GM19043 (cell line): Measurements from ENCODE around the gene EPHA4.

Source experiments
- ATAC-seq: cut with Tn5 transposase; IDR thresholded peaks from one replicate; pipeline ENCODE4 v1.9.1; 2021; ENCODE audit warnings: low read depth; ENCODE audit not compliant: unreplicated experiment

EPHA4 gene

GRCh38 chr2:221572821-221573429, 821 bp upstream of the EPHA4 start:
- ATAC-seq = peak; percentile 24

- ATAC-seq = peak; percentile 2
These were observed 419 bp downstream of the EPHA4 start for GRCh38 chr2:221571551-221572218.

DNA sequence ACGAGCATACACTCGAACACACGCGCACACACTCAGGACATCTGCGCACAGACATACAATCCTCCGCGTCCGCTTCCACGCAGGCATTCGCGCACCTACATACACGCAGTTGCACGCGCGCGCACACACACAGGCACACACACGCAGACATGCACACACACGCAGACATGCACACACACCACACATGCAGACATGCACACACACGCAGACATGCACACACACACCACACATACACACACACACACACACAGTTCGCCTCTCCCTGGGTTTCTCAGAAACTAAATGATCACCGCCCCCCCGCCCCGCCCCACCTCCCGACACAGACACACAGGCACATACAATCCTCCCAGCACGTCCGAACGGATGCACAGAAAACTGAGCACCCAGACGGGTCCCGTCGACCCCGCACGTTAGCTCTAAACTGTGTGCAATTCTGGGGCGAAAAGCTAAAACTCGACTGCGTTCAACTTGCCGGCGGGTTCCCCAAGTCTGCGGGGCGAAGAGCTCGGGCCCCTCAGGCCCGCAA, 1.0 kb downstream of the EPHA4 start:
- no peak for ATAC-seq

DNA sequence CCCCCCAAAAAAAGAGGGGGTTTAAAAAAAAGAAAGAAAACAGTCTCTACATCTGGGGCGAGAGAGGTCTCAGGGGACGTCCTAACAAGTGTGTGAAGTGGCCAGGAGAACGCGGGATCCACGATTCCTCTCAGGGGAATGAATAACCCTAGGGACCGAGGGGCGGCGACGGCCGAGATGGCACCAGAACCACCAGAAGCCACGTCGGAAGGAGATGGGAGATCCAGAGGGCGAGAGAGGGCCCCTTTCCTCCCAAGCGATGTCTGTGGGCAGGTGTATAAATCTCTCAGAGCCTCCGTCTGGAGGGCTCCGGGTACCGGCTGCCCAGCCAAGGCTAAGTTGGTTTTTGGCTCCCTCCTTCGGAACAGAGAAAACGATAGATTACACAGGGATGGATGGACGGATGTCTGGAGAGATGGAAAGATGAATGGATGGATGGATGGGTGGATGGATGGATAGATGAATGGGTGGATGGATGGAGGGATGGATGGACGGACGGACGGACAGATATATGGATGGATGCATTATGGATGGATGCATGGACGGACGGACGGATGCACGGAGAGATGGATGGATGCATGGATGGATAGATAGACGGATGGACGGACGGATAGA, 1.7 kb downstream of the EPHA4 start:
- no peak for ATAC-seq

GRCh38 chr2:221569871-221570270, 2.2 kb downstream of the EPHA4 start:
- ATAC-seq = no peak

DNA sequence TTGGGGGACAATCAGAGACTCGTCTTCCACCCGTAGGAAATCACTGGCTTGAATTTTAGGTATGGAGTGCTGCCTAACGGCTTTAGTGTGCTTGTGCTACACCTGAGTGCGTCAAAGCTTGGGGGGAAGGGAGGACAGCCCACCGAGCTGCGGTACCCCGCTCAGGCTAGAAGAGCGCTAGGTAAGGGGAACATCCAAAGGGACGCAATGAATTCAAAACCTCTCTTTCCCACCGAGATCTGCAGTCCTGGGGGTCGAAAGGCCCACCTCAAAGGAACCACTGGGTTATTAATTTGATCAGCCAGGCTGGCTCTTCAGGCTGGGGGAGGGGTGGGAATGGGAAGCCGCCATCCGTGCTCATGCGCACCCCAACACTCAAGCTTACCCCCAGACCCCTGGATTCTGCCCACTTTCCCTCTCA, 2.7 kb downstream of the EPHA4 start:
- ATAC-seq = no peak

GRCh38 chr2:221568299-221568698, 3.8 kb downstream of the EPHA4 start:
- ATAC-seq = no peak

DNA sequence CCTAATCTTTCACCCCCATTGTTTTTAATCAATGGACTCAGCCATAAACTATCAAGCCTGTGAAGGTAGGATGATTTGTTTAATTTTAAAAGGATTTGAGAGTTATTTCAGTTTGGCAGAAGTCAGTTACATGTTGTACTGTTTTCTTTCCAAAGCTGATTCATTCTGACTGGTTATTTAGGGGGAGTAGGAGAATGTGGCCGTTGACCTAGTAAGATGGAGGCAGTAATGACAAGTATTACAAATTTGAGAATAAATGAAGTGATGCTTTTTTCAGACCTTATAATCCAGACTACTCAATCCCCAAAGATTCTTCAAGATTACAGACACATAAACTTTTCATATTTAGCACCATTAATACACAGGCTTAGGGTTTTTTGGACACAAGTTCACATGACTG, 4.3 kb downstream of the EPHA4 start:
- ATAC-seq = no peak

DNA sequence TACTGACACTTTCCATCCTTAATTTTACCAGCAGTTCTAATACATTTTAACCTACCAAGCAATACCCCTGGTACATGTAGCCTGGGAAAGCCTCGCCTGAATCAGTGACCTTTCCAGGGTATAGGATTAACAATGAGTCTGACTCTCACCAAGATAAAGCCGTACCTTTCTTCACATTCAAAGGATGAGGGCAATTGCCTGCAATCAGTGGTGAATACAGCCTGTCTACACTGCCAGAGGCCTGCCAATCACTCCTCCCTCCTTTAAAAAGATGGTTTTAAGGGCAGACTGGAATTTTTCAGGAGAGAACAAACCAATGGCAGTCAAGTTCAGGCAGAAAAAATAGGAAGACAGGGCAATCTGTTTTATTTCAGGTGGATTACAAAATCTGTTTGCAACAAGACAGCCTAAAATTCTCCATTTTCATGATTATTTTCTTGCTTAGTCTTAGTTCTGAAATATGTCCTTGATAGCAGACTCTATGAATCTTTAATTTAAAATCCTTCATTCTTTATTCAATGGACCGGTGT, 4.8 kb downstream of the EPHA4 start:
- ATAC-seq = no peak

DNA sequence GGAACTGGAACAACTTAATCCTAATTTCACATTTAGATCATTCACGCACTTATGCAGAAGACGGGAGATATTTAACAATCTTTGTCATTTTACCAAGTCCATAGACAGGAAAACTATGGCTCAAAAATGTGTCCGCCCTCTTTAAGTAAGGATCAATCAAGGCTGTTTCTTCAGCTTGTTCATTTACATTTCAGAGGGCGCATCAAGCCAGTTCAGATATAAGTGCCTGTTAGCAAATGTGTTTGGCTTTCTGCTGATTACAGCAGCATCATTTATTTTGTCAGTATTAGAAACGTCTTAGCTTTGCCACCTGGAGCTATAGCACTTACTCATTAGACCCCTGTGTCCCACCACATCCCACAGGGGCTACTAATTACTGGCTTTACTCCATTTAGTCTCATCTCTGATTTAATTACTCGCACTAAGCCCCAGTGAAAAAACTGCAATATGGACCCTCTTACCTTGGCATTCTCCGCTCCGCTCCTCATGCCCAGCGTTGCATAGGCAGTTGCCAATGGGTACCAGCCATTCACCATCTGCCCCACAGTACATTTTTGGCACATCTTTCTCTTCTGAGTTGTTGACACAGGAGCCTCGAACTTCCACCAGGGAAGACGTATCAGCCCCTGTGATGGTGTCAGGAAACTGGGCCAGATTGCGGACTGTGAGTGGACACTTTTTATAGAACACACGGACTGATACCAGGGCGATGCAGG, 8.7 kb downstream of the EPHA4 start:
- no peak for ATAC-seq

DNA sequence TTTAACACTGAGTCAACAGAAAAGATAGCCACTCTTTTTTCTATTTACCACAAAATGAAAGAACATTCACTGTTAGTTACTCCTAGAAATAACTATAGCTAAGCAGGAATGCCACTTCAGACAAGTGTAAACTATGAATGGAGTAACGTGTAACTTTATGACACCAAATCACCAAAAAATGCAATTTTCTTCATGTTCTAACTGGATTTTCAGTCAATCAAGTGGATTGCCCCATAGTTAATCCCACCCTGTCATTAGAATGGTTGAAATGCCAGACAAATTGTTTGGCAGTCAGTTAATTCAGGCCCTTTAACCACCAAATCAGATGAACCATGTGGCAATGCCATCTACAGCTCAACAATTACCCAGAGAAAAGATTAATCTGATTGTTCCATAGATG, 9.9 kb downstream of the EPHA4 start:
- no peak for ATAC-seq

- ATAC-seq = no peak
These were observed 10.3 kb downstream of the EPHA4 start for GRCh38 chr2:221561770-221562169.

GRCh38 chr2:221559991-221560390, 12.1 kb downstream of the EPHA4 start:
- no peak for ATAC-seq

- ATAC-seq = no peak
These were observed 14.0 kb downstream of the EPHA4 start for GRCh38 chr2:221558107-221558506.

DNA sequence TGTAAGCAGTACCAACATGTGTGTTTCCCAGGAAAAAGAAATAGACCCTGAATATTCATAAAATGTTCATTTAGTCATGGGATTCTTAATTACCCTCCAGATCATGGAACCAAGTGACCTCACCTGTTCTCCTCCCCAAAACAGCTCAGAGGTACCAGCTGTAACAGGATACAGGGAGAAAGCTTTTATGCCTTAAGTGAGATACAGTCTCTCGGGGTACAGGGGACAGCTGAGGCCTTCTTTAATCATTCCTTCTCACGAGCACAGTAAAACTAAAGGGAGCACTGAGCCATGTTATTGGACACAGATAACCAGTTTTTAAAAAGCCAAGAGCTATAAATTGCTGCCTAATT, 16.6 kb downstream of the EPHA4 start:
- ATAC-seq = peak; percentile 42

DNA sequence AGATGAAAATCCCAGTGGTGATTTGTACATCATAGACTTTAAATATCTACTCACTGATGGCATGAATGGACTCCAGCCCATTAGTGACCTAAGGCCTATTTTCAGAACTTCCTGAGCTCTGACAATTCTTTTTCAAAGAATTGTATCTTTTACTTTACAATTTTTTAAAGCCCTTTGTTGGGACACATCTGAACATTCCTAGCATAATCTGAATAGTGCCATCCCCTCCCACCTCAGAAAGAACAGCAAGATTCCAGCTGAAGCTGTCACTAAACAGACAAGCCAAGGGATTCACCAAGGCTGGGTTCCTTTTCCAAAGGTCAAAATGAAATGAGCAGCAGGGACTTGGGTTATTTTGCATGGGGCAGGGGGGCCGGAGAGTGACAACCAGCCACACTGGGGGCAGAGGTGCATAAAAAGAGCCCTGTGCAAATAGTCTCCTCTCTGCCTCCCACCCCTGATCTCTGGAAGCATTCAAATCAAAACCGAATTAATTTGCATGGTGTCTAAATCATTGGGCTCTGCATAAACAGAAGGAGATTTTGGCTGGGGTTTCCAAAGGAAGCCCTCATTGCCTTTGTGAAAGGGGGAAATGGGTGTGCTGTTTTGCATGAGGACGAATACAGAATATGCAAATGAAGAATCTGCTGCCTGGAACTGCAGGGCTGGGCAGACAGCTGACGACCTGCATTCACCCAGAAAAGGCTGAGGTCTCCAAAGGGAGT, 17.2 kb downstream of the EPHA4 start:
- peak; percentile 98 for ATAC-seq

- no peak for ATAC-seq
These were observed 18.8 kb downstream of the EPHA4 start for GRCh38 chr2:221553333-221553732.

GRCh38 chr2:221552291-221552690, 19.8 kb downstream of the EPHA4 start:
- ATAC-seq = no peak

GRCh38 chr2:221551864-221552263, 20.2 kb downstream of the EPHA4 start:
- no peak for ATAC-seq

- peak; percentile 79 for ATAC-seq
These were observed 23.0 kb downstream of the EPHA4 start for GRCh38 chr2:221549143-221549542.
